Measurements from ENCODE around the gene GDPD1. TPM values are rescaled to one million over a fixed set of nuclear protein-coding genes. Genes with fewer than 3 reads are reported as not detected.

GDPD1 gene
- total and polyA plus RNA-seq, 2 experiments from 2014 or later = 2.0 to 9.9 TPM

GRCh38 chr17:59193336-59193862 is 26.9 kb upstream of the GDPD1 start:
- no peak for DNase-seq (ENCODE audit: low read depth in 1 of 2, low spot score in 1 of 2)
- Histone ChIP-seq H3K4me3 (no peak overlapping the region), H3K27ac (no peak overlapping the region), H3K27me3 (no peaks in the 10 kb centered on the region), H3K36me3 (peaks cover 3% of the 10 kb centered on the region), H3K4me1 (ENCODE audit: low read depth) (no peaks in the 10 kb centered on the region), H3K9me3 (ENCODE audit: low read depth) (no peaks in the 10 kb centered on the region)
- TF ChIP-seq, protein P1, sequence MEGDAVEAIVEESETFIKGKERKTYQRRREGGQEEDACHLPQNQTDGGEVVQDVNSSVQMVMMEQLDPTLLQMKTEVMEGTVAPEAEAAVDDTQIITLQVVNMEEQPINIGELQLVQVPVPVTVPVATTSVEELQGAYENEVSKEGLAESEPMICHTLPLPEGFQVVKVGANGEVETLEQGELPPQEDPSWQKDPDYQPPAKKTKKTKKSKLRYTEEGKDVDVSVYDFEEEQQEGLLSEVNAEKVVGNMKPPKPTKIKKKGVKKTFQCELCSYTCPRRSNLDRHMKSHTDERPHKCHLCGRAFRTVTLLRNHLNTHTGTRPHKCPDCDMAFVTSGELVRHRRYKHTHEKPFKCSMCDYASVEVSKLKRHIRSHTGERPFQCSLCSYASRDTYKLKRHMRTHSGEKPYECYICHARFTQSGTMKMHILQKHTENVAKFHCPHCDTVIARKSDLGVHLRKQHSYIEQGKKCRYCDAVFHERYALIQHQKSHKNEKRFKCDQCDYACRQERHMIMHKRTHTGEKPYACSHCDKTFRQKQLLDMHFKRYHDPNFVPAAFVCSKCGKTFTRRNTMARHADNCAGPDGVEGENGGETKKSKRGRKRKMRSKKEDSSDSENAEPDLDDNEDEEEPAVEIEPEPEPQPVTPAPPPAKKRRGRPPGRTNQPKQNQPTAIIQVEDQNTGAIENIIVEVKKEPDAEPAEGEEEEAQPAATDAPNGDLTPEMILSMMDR (IDR thresholded peaks at IDR 0.05; ENCODE audit: low read depth, low read length) = no peak

DNA sequence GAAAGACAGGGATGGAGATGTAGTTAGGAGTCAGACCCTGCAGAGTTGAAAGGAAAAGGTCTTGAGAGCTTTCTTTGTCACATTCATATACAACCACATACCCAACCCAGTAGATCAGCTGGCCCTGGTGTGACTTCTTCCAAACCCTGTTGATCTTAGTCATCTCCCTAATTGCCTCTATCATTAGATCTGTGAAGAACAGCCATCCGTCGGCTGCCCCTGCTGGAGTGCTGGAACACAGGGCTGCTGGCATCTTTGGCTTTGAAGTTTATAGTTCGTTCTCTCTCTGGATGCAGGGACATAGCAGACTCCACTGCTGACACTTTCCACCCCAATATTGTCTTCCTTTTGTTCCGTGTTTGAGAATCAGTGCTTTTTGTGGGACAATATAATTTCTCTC is 20.9 kb upstream of the GDPD1 start:
- no peaks in the 10 kb centered on the region for H3K4me1 ChIP-seq (ENCODE audit: low read depth)
- H3K36me3 ChIP-seq = peaks cover 3% of the 10 kb centered on the region
- H3K27ac ChIP-seq = no peak overlapping the region
- no peak for DNase-seq (ENCODE audit: low read depth in 1 of 2, low spot score in 1 of 2)
- H3K4me3 ChIP-seq = no peak overlapping the region
- H3K27me3 ChIP-seq = no peaks in the 10 kb centered on the region
- TF ChIP-seq, protein P1 (IDR thresholded peaks at IDR 0.05; ENCODE audit: low read depth, low read length) = no peak
- H3K9me3 ChIP-seq (ENCODE audit: low read depth) = no peaks in the 10 kb centered on the region

- no peak overlapping the region for H3K27ac ChIP-seq
- TF ChIP-seq, protein P1 (IDR thresholded peaks at IDR 0.05; ENCODE audit: low read depth, low read length) = no peak
- H3K36me3 ChIP-seq = peaks cover 3% of the 10 kb centered on the region
- H3K27me3 ChIP-seq = no peaks in the 10 kb centered on the region
- no peak overlapping the region for H3K4me3 ChIP-seq
- H3K4me1 ChIP-seq (ENCODE audit: low read depth) = no peaks in the 10 kb centered on the region
- no peak for DNase-seq (ENCODE audit: low read depth in 1 of 2, low spot score in 1 of 2)
- no peaks in the 10 kb centered on the region for H3K9me3 ChIP-seq (ENCODE audit: low read depth)
These were observed 18.0 kb upstream of the GDPD1 start for GRCh38 chr17:59202320-59202719.

DNA sequence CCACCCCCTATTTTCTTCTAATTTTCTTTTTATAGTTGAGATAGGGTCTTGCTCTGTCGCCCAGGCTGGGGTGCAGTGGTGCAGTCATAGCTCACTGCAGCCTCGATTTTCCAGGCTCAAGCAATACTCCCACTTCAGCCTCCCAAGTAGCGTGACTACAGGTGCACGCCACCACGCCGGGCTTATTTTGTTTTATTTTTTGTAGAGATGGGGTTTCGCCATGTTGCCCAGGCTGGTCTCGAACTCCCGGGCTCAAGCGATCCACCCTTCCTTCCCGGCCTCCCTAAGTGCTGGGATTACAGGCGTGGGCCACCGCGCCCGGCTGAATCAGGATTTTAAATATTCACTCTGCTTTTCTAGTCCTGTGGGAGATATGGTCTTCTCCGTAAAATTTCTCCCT is 941 bp upstream of the GDPD1 start:
- DNase-seq (ENCODE audit: low read depth in 1 of 2, low spot score in 1 of 2) = no peak

GRCh38 chr17:59219992-59220327 is 351 bp upstream of the GDPD1 start:
- TF ChIP-seq, protein P1 (IDR thresholded peaks at IDR 0.05; ENCODE audit: low read depth, low read length) = no peak
- Histone ChIP-seq H3K27me3 (no peaks in the 10 kb centered on the region), H3K4me3 (no peak overlapping the region), H3K27ac (no peak overlapping the region), H3K36me3 (no peaks in the 10 kb centered on the region), H3K9me3 (ENCODE audit: low read depth) (no peaks in the 10 kb centered on the region), H3K4me1 (ENCODE audit: low read depth) (no peaks in the 10 kb centered on the region)
- DNase-seq (ENCODE audit: low read depth in 1 of 2, low spot score in 1 of 2) = no peak

More for the DNA sequence above, 941 bp upstream of the GDPD1 start:
- Histone ChIP-seq H3K4me3 (no peak overlapping the region), H3K4me1 (ENCODE audit: low read depth) (no peaks in the 10 kb centered on the region), H3K27ac (no peak overlapping the region), H3K9me3 (ENCODE audit: low read depth) (no peaks in the 10 kb centered on the region), H3K27me3 (no peaks in the 10 kb centered on the region), H3K36me3 (no peaks in the 10 kb centered on the region)
- TF ChIP-seq, protein P1 (IDR thresholded peaks at IDR 0.05; ENCODE audit: low read depth, low read length) = no peak

Data from cardiac muscle cell (in vitro differentiated cells and primary cell).